NT2/D1 (cell line): ENCODE results near the gene LGI4.

Experiments used
- SUZ12 ChIP-seq: IDR thresholded peaks from 2 replicates; pipeline ENCODE4 v1.6.1; 2011; ENCODE audit not compliant: insufficient read length, insufficient read depth; ENCODE audit errors: extremely low read depth
- YY1 ChIP-seq: IDR thresholded peaks from 2 replicates; pipeline ENCODE4 v1.6.1; 2011; ENCODE audit not compliant: insufficient read length, insufficient read depth
- ZNF274 ChIP-seq: IDR thresholded peaks from 2 replicates; pipeline ENCODE4 v1.6.1; 2011; ENCODE audit warnings: mild to moderate bottlenecking, low read depth, low read length

- TF ChIP-seq ZNF274 (no peak), YY1 (no peak), SUZ12 (no peak)
Measured at GRCh38 chr19:35136231-35136630, 1.4 kb upstream of the LGI4 start.
